HepG2 (cell line): ENCODE measurements around the gene CCR9. TPM values are rescaled to one million over a fixed set of nuclear protein-coding genes. Genes with fewer than 3 reads are reported as not detected.

Experiments used
- FIP1L1 ChIP-seq: fragments of 200-400 bp; formaldehyde crosslinking; IDR thresholded peaks from 2 replicates; pipeline ENCODE4 v1.6.1; 2018; ENCODE audit warnings: low read depth, mild to moderate bottlenecking, low read length, moderate library complexity, borderline replicate concordance; ENCODE audit not compliant: insufficient read depth
- HIVEP1 ChIP-seq: sonication (generic); formaldehyde crosslinking; IDR thresholded peaks from 2 replicates; pipeline ENCODE4 v1.4.0; 2020; ENCODE audit warnings: mild to moderate bottlenecking, missing genetic modification reagents
- REPIN1 ChIP-seq: sonication (generic); formaldehyde crosslinking; IDR thresholded peaks from 2 replicates; pipeline ENCODE4 v1.8.0; 2022; ENCODE audit warnings: missing genetic modification reagents, low read depth, mild to moderate bottlenecking, borderline replicate concordance
- SRSF4 ChIP-seq: fragments of 200-400 bp; formaldehyde crosslinking; IDR thresholded peaks from one replicate; pipeline ENCODE4 v1.6.1; 2018; ENCODE audit warnings: mild to moderate bottlenecking, low read depth, low read length, moderate library complexity; ENCODE audit not compliant: poor library complexity, severe bottlenecking
- THYN1 ChIP-seq: sonication (generic); formaldehyde crosslinking; IDR thresholded peaks from 2 replicates; pipeline ENCODE4 v1.8.1; 2023; ENCODE audit warnings: low read depth, mild to moderate bottlenecking, moderate library complexity, missing genetic modification reagents, borderline replicate concordance
- TRIM22 ChIP-seq: fragments of 450-650 bp; IDR thresholded peaks from 2 replicates; pipeline ENCODE4 v1.6.1; 2017
- UBTF ChIP-seq: sonication (generic); formaldehyde crosslinking; IDR thresholded peaks from 2 replicates; pipeline ENCODE4 v1.4.0; 2020; ENCODE audit warnings: mild to moderate bottlenecking, missing genetic modification reagents
- ZNF10 ChIP-seq: sonication (generic); formaldehyde crosslinking; IDR thresholded peaks from 2 replicates; pipeline ENCODE4 v1.4.0; 2020; ENCODE audit warnings: mild to moderate bottlenecking, low read depth, missing genetic modification reagents, borderline replicate concordance
- ZNF329 ChIP-seq: sonication (generic); formaldehyde crosslinking; IDR thresholded peaks from 2 replicates; pipeline ENCODE4 v1.9.0; 2021; ENCODE audit warnings: low read depth, mild to moderate bottlenecking, missing genetic modification reagents
- ZNF44 ChIP-seq: sonication (generic); formaldehyde crosslinking; IDR thresholded peaks from 2 replicates; pipeline ENCODE4 v1.5.1; 2020; ENCODE audit warnings: mild to moderate bottlenecking, missing genetic modification reagents
- ZNF549 ChIP-seq: sonication (generic); formaldehyde crosslinking; IDR thresholded peaks from 2 replicates; pipeline ENCODE4 v1.5.0; 2020; ENCODE audit warnings: missing genetic modification reagents
- ZNF552 ChIP-seq: sonication (generic); formaldehyde crosslinking; IDR thresholded peaks from 2 replicates; pipeline ENCODE4 v1.9.0; 2022; ENCODE audit warnings: missing genetic modification reagents, mild to moderate bottlenecking, borderline replicate concordance
- ZNF646 ChIP-seq: sonication (generic); formaldehyde crosslinking; IDR thresholded peaks from 2 replicates; pipeline ENCODE4 v1.9.0; 2021; ENCODE audit warnings: mild to moderate bottlenecking, missing genetic modification reagents
- ZNF737 ChIP-seq: sonication (generic); formaldehyde crosslinking; IDR thresholded peaks from 2 replicates; pipeline ENCODE4 v1.5.0; 2020; ENCODE audit warnings: missing genetic modification reagents, mild to moderate bottlenecking, borderline replicate concordance
- ZNF770 ChIP-seq: sonication (generic); formaldehyde crosslinking; IDR thresholded peaks from 2 replicates; pipeline ENCODE4 v1.5.0; 2020; ENCODE audit warnings: mild to moderate bottlenecking, missing genetic modification reagents
- ZNF772 ChIP-seq: sonication (generic); formaldehyde crosslinking; IDR thresholded peaks from 2 replicates; pipeline ENCODE4 v1.5.0; 2020; ENCODE audit warnings: mild to moderate bottlenecking, missing genetic modification reagents
- polyA plus RNA-seq, 8 experiments: library from polyadenylated mRNA; depleted of rRNA in 3 of 8; stranded (reverse) in 7 of 8; unstranded in 1 of 8; fragments of >200 nt; fragmentation: Illumina TruSeq in 4 of 8; extraction: Trizol in 4 of 8; gene quantifications; 2 replicates each; pipeline versions ENCODE4 v1.2.1 to v1.2.3, GENCODE V29; 2011 to 2016; ENCODE audit warnings: low read depth in 4 of 8, missing spikeins in 1 of 8, mixed read lengths in 1 of 8; ENCODE audit not compliant: insufficient read depth in 1 of 8
- total RNA-seq, 5 experiments: library from RNA; depleted of rRNA; stranded (reverse); fragments of >200 nt; fragmentation: Illumina TruSeq; extraction: Trizol; gene quantifications; 2 replicates each; pipeline ENCODE4 v1.2.3, GENCODE V29; 2016; ENCODE audit warnings: low read depth in 1 of 5

Gene CCR9
- total and polyA plus RNA-seq, 2 of the 13 experiments (the other 11 are each of a cell fraction or from before 2014, with no cell fraction given): not detected

DNA sequence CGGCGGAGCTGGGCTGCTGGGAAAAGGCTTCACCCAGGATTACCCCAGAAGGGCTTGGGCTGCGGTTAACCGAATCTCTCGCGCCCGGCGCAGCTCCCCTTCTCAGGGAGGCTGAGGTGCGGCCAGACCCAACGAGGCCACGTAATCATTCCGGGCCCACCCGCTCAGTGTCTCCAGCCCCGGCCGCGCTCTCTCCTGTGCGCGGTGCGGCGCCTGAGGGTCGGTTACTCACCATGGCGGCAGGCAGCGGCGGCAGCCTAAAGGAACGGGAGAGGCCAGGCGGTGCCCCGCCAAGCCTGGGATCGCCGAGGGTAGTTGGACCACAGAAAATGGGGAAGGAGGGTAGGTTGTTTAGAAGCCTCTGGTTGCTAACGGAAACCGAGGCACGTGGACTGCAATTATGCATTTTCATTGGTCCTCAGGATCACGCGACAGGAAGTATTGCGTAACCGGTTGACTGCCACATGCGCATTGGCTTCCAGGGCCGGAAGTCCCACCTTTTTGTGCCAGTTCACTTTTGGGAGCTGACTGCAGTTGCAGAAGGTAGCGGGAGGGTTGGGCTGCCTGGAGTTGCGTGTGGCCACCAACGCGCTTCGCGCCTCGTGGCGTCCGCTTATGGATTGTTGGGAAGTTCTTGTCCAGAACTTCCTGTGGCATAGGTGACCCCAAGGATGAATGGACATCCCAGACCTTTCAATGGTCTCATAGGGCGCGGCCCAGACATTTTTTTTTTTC lies 44.4 kb upstream of the CCR9 start, which contains the start of gene LZTFL1 (continued):
- TF ChIP-seq ZNF646 (no peak), THYN1 (CRISPR knock-in tag) (no peak), ZNF329 (no peak), ZNF772 (CRISPR knock-in tag) (peak; percentile 58; the same call in 1 of the 2 replicates), REPIN1 (CRISPR knock-in tag) (no peak; the same call in 1 of the 2 replicates), ZNF552 (CRISPR knock-in tag) (peak; percentile 53; the same call in 1 of the 2 replicates), ZNF770 (CRISPR knock-in tag) (no peak), FIP1L1 (no peak), ZNF10 (no peak), UBTF (CRISPR knock-in tag) (peak; percentile 24; the same call in 1 of the 2 replicates), TRIM22 (no peak), ZNF44 (CRISPR knock-in tag) (no peak), HIVEP1 (CRISPR knock-in tag) (0 out of 2 replicates have a peak, but pooled peaks have one; percentile 19), SRSF4 (no peak), ZNF737 (CRISPR knock-in tag) (no peak), ZNF549 (CRISPR knock-in tag) (no peak)
